ENCODE measurements around the gene PLXNA2.

- TF ChIP-seq CTCF (IDR thresholded peaks at IDR 0.05), result no peak
- no peak for TF ChIP-seq POLR2A (IDR thresholded peaks at IDR 0.05)
Measured at GRCh38 chr1:208174200-208174599, 70.0 kb downstream of the PLXNA2 start.
